GM18520 (cell line): ENCODE measurements around the gene SNX22.

ENCODE experiments used
- ATAC-seq: cut with Tn5 transposase; IDR thresholded peaks from one replicate; pipeline ENCODE4 v1.9.1; 2021; ENCODE audit not compliant: unreplicated experiment

The SNX22 gene

GRCh38 chr15:64133623-64134344 is 17.7 kb upstream of the SNX22 start:
- ATAC-seq = no peak

GRCh38 chr15:64134345-64134829 is 17.1 kb upstream of the SNX22 start:
- ATAC-seq = no peak

GRCh38 chr15:64136347-64136746 is 15.2 kb upstream of the SNX22 start:
- no peak for ATAC-seq

DNA sequence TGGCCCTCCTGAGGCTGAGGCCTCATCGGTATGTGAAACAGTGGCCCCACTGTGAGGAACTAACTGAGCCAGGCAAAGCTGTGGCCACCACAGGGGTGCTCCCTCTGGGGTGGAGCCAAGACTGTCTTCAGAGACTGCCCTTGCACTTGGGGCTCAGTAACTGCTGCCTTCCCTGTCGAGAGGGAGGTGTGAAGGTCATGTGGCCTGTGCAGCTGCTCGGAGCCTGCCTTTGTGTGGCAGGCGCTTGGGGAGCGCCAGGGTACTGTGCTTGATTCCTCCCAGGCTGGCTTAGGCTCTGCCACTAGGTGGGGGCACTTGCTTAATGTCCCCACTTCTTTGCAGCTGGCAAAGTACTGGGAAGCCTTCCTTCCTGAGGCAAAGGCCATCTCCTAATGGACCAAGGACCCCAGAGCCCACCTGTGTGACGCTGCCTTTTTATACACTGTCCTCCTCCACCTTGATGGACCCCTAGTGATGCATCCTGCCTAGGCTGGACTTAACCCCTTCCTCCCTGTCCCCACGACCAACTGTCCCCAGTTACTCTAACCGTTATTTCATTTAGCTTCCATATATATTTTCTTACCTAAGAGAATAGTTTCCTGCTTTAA is 14.2 kb upstream of the SNX22 start:
- ATAC-seq = no peak

DNA sequence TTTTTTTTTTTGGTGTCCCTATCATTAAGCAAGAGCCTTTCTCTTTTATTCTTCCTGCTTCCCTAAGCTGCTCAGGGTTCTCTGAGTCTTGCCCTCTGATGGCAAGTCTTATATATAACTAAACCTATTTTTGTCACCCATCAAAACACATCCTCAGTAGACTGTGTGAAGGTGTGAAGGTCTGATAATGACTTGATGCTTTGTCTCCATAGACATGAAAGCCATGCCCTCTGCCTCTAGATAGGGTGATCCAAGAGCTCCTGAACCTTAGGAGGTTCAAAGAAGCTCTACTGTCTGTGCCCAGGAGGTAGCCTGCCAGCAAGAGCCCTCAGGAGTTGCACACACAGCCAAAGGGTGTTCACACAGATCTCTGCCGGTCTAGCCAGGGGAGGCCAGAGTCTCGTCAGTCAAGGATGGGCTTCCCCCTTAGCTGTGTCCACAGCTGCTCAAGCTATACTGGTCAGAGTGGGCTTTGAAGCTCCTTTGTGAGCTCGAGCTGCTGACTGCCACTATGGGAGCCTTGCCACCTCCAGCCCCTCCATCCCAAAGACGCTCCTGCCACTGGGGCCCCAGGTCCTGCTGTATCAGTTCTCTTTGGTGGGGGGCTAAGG is 13.1 kb upstream of the SNX22 start:
- no peak for ATAC-seq

DNA sequence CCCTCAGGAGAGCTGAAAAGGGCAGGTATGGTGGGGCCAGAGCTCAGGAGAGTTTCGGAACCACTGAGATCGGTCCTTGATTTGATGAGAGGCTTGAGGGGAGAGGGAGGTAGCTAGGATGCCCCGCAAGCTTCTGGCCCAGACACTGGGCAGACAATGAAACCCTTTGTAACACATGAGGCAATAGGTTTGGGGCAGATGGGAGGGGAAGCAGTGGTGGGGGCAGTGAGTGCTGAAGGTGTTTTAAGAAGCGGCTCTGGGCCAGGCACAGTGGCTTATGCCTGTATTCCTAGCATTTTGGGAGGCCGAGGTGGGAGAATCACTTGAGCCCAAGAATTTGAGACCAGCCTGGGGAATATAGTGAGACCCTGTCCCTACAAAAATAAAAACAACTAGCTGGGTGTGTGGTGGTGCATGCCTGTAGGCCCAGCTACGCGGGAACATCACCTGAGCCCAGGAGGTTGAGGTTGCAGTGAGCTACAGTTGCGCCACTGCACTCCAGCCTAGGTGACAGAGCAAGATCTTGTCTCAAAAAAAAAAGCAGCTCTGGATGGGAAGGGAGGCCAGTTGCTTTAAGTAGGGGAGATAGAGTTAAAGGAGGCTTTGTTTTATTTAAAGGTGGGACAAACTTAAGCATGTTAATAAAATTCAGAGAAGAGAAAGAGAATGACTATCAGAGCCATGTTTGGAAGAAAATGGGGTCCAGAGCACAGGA is 9.6 kb upstream of the SNX22 start:
- no peak for ATAC-seq

DNA sequence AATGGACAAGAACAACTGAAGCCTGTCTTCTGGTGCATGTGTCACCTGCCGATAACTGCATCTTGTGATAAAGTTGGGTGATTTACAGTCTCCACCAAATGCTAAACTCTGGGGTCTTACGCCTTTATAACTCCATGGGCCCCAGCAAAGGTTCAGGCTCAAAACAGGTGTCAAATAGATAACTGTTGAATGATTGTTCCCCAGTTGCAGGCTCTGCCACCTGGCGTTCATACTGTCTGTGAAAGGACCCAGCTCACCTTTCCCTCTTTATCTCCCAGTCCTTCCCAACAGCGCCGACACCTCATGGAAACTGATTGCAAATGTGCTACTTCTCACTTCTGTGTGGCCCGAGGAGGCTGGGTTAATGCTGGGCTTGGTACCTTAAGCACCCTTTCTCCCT is 8.3 kb upstream of the SNX22 start:
- ATAC-seq = no peak

DNA sequence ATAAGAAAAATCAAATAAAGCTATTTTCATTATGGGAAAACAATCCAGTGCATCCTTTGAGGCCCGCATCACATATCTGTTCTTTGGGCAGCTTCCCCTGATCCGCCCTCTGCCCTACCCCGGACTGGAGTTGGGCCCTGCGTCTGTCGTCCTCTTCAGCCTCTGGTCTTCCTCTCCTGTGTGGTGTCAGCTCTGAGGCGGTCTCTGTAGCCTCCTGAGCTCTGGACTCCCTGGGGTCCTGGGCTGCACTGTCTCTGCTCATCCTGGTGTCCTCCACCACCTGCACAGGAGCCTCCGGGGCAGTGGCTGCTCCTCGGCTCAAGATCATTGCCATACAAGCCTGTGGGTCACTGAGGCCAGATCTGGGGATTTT is 7.4 kb upstream of the SNX22 start:
- ATAC-seq = no peak

- peak; percentile 49 for ATAC-seq
Observed at GRCh38 chr15:64144565-64145281, 6.8 kb upstream of the SNX22 start.

DNA sequence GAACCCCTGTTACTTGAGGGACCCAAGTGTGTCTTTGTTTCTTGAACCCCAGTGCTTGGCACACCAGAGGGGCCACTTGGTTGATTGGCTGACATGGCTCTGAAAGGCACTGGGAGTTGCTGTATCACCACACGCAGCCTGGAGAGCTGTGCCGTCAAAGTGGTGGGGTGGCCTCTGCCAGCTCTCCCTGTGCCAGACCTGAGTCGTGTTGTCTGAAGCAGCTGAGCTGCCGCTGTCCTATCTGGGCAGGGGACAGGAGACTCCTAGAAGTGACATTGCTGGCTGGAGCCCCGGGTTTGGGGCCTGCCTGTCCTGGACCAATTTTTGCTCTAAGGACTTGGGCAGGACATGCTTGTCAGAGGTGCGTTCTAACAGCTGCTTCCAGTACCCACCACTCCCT is 5.5 kb upstream of the SNX22 start:
- ATAC-seq = no peak

- no peak for ATAC-seq
Observed at GRCh38 chr15:64146520-64146884, 5.0 kb upstream of the SNX22 start.

DNA sequence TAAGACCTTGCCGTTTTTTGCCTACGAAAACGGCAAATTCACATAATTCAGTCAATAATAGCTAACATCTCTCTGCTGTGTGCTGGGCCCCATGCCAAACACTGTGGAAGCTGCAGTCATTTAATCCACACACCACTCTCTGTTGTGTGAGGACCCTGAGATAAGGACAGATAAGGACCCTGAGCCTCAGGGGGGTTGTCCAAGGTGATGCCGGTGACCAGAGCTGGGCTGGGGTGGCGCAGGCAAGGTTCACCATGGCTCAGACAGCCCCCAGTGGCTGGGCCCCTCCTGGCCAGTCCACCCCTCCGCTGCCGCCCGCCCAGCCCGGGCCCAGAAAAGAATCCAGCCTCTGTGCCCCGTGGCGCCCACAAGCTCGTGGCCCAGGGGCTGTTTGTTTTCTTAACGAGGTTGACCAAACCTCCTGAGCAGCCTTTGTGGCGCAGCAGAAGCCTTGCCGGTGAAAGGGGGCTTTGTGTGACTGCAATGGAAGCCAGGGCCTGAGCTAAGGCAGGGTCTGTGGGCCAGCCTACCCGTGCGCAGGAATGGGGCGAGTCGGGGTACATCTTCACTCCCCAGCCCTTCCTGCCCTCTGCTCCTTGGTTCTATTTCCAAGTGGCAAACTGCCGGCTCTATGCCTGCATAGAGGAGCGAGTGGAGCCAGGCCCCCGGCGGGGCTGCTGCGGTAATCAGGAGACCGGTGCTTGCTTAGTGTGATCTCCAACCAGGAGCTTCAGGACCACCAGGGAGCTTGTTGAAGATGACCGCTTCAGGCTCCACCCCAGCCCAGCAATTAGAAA is 4.4 kb upstream of the SNX22 start:
- no peak for ATAC-seq

DNA sequence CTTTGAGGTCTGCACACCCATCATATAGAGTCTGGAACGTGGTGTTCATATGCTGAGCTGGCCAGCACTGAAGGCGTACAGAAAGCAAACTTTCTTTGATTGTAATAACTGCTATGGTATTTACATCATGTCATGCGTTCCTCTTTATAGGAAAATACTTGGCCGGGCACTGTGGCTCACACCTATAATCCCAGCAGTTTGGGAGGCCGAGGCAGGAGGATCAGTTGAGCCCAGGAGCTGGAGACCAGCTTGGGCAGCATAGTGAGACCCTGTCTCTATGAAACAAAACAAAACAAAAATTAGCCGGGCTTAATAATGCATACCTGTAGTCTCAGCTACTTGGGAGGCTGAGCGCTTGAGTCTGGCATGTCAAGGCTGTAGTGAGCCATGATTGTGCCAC is 3.4 kb upstream of the SNX22 start:
- no peak for ATAC-seq

GRCh38 chr15:64148581-64148980 is 3.0 kb upstream of the SNX22 start:
- no peak for ATAC-seq

DNA sequence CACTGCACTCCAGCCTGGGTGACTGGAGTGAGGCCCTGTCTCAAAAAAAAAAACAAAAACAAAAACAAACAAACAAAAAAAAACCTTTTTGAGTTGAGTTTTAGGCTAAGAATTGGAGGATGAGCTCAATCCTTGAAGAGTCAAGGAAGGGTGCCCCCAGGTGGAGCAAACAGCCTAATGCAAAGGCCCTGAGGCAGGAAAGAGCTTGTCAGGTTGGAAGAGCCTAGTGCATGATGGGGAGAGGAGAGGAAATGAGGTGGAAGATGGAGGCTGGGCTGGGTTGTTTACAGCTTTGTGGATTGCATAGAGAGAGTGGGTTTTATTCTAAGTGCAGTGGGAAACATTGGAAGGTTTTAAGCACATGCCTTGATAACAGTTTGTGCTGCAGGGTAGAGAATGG is 2.1 kb upstream of the SNX22 start:
- ATAC-seq = no peak

DNA sequence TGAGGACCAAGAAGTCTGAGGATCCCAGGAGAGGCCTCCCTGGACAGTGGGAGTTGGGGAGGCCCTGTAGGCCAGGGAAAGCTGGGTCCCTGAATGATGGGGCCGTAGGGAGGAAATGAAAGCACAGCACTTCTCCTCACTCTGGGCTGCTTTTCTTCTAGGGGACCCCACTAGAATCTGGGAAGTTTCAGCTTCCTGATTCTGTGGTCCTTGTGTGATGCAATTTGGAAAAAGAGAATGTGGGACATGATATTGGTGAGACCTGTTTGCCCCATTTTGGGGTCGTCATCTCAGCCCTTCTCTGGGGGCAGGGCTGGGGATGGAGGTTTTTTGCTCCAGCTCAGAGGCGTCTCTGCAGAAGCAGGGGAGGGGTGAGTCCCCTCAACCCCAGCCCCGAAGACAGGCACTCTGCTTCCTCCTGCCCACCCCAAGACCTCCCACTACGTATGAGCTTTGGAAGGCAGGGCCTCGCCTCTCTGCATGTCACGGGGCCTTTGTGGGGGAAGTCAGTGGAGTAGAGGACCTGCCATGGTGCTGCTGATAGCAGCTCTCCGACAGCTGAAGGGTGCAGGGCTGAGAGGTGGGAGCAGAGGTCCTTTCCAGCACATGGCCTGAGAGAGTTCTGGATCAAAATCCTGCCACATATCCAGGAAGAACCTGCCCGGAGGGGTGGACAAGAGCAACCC is 1.5 kb upstream of the SNX22 start:
- ATAC-seq = no peak

DNA sequence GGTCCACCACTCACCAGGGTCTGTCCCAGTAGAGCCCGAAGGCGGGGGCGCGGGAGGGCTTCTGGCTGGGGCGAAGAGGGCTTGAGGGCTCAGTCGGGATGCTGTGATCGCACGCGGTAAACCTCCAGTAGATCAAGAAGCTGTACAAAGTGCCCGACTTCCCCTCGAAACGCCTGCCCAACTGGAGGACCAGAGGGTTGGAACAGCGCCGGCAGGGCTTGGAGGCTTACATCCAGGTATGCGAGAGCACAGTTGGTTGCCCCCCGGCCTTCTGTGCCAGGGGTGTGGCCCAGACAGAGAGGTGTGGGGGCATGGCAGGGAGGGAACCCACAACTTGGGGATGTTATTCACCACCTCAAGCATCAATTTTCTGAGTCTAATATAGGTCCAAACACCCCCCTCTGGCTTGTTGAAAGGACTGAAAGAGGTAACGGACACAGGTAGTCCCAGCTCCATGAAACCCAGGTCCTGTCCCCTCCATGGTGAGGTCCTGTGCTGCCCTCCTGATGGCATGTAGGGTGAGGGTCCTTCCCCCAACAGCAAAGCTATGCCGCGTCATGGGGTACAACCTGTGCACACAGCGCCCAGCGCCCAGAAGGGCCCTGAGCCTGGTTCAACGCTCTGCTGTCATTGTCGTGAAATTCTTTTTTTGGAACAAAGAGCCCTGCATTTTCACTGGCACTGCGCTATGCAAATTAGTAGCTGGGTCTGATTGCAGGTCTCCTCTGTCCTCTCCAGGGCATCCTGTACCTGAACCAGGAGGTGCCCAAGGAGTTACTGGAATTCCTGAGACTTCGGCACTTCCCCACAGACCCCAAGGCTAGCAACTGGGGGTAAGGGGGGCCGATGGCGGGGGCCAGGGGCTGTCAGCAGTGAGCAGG is 1.2 kb downstream of the SNX22 start:
- ATAC-seq = no peak

- peak; percentile 40 for ATAC-seq
Observed at GRCh38 chr15:64153480-64154367, 2.2 kb downstream of the SNX22 start.
